Liver (tissue), 3 donors: ENCODE measurements around the gene SLC8A1.

Source experiments
- EGR1 ChIP-seq, 2 donors: IDR thresholded peaks; 2 replicates each; pipeline ENCODE4 v1.6.1; 2016 to 2018; ENCODE audit warnings: antibody characterized with exemption in 2 of 2, low read depth in 2 of 2
- RAD21 ChIP-seq, 2 donors: IDR thresholded peaks; 2 replicates each; pipeline ENCODE4 v1.6.1; 2016; ENCODE audit warnings: antibody characterized with exemption in 2 of 2, mild to moderate bottlenecking in 2 of 2
- TF ChIP-seq, protein P1 (sequence below): fragments of 150-350 bp; IDR thresholded peaks from 2 replicates; pipeline ENCODE4 v1.5.1; 2017; ENCODE audit warnings: improper control_type of control experiment, low read depth, low read length; ENCODE audit not compliant: missing input control
- TF ChIP-seq, protein P2 (sequence below): IDR thresholded peaks from 2 replicates; pipeline ENCODE4 v1.6.1; 2016; ENCODE audit warnings: antibody characterized with exemption, mild to moderate bottlenecking
- donor health status: healthy.
- donor health status: healthy.

DNA sequence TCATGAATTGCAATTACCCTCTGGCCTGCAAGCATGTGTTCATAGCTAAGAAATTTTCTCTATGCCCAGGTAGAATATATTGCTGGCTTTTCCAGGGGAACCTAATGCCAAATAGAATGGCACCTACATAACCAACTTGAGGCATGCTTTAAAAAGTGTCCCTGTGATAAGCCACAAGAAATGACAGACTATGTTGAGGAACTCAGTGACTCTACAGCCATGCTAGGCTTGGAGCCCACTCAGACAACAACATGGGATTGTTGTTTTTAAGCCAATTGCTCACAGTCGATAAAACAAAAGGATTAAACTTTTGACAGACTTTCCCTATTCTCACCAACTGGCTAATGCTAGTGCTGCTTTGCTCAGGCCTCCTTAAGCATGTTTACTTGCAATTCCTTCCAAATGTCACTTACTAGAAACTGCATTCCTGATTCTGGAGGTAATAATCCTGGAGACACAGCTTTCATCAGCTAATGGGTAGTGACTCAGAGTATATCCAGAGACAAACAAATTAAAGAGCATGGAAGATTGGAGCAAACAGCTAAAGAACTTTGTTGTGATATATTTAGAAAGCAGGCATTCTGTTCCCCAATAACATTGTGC lies 249.0 kb downstream of the SLC8A1 start:
- TF ChIP-seq EGR1 (IDR thresholded peaks at IDR 0.05; ENCODE audit: low read depth in 2 of 2) (no peak), RAD21 (IDR thresholded peaks at IDR 0.05) (no peak)
- TF ChIP-seq, protein P1, sequence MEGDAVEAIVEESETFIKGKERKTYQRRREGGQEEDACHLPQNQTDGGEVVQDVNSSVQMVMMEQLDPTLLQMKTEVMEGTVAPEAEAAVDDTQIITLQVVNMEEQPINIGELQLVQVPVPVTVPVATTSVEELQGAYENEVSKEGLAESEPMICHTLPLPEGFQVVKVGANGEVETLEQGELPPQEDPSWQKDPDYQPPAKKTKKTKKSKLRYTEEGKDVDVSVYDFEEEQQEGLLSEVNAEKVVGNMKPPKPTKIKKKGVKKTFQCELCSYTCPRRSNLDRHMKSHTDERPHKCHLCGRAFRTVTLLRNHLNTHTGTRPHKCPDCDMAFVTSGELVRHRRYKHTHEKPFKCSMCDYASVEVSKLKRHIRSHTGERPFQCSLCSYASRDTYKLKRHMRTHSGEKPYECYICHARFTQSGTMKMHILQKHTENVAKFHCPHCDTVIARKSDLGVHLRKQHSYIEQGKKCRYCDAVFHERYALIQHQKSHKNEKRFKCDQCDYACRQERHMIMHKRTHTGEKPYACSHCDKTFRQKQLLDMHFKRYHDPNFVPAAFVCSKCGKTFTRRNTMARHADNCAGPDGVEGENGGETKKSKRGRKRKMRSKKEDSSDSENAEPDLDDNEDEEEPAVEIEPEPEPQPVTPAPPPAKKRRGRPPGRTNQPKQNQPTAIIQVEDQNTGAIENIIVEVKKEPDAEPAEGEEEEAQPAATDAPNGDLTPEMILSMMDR, result no peak
- TF ChIP-seq, protein P2, sequence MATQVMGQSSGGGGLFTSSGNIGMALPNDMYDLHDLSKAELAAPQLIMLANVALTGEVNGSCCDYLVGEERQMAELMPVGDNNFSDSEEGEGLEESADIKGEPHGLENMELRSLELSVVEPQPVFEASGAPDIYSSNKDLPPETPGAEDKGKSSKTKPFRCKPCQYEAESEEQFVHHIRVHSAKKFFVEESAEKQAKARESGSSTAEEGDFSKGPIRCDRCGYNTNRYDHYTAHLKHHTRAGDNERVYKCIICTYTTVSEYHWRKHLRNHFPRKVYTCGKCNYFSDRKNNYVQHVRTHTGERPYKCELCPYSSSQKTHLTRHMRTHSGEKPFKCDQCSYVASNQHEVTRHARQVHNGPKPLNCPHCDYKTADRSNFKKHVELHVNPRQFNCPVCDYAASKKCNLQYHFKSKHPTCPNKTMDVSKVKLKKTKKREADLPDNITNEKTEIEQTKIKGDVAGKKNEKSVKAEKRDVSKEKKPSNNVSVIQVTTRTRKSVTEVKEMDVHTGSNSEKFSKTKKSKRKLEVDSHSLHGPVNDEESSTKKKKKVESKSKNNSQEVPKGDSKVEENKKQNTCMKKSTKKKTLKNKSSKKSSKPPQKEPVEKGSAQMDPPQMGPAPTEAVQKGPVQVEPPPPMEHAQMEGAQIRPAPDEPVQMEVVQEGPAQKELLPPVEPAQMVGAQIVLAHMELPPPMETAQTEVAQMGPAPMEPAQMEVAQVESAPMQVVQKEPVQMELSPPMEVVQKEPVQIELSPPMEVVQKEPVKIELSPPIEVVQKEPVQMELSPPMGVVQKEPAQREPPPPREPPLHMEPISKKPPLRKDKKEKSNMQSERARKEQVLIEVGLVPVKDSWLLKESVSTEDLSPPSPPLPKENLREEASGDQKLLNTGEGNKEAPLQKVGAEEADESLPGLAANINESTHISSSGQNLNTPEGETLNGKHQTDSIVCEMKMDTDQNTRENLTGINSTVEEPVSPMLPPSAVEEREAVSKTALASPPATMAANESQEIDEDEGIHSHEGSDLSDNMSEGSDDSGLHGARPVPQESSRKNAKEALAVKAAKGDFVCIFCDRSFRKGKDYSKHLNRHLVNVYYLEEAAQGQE, result no peak
